HUES6 (cell line): Measurements from ENCODE around the gene PPP1R9B.

Experiments
- H3K27ac ChIP-seq: 2 replicates; pipeline ENCODE4 v1.7.0; 2013; ENCODE audit warnings: low read depth, mild to moderate bottlenecking, low read length, inconsistent platforms
- H3K27me3 ChIP-seq: 2 replicates; pipeline ENCODE4 v1.6.1; 2013; ENCODE audit warnings: low read length; ENCODE audit not compliant: control insufficient read depth, insufficient read depth
- H3K36me3 ChIP-seq: 2 replicates; pipeline ENCODE4 v1.6.1; 2013; ENCODE audit warnings: low read length; ENCODE audit not compliant: control insufficient read depth, insufficient read depth
- H3K4me1 ChIP-seq: 2 replicates; pipeline ENCODE4 v1.6.1; 2013; ENCODE audit warnings: low read length; ENCODE audit not compliant: control insufficient read depth, insufficient read depth
- H3K4me3 ChIP-seq: 2 replicates; pipeline ENCODE4 v1.5.1; 2013; ENCODE audit warnings: low read depth, low read length
- H3K9ac ChIP-seq: one replicate; pipeline ENCODE4 v1.6.1; 2013; ENCODE audit warnings: mild to moderate bottlenecking, low read length
- H3K9me3 ChIP-seq: 2 replicates; pipeline ENCODE4 v1.6.1; 2013; ENCODE audit warnings: low read depth, low read length; ENCODE audit not compliant: control insufficient read depth, insufficient read depth

Gene PPP1R9B

GRCh38 chr17:50163843-50164696, 13.6 kb upstream of the PPP1R9B start:
- Histone ChIP-seq H3K36me3 (no peaks in the 10 kb centered on the region), H3K27me3 (peaks cover 5% of the 10 kb centered on the region; the same call in 1 of the 2 replicates), H3K4me3 (no peak overlapping the region), H3K4me1 (peaks cover 40% of the 10 kb centered on the region), H3K27ac (no peak overlapping the region), H3K9me3 (no peaks in the 10 kb centered on the region), H3K9ac (no peak overlapping the region)

- Histone ChIP-seq H3K9me3 (no peaks in the 10 kb centered on the region), H3K36me3 (no peaks in the 10 kb centered on the region), H3K4me1 (peaks cover 33% of the 10 kb centered on the region), H3K4me3 (no peak overlapping the region), H3K27me3 (peaks cover 5% of the 10 kb centered on the region; the same call in 1 of the 2 replicates), H3K9ac (no peak overlapping the region), H3K27ac (no peak overlapping the region)
These were observed 12.2 kb upstream of the PPP1R9B start for GRCh38 chr17:50162466-50163254.

- Histone ChIP-seq H3K9ac (no peak overlapping the region), H3K27ac (no peak overlapping the region), H3K36me3 (no peaks in the 10 kb centered on the region), H3K4me1 (peaks cover 25% of the 10 kb centered on the region), H3K4me3 (peak overlapping the region; percentile 64), H3K9me3 (no peaks in the 10 kb centered on the region), H3K27me3 (peaks cover 5% of the 10 kb centered on the region; the same call in 1 of the 2 replicates)
These were observed 11.4 kb upstream of the PPP1R9B start for GRCh38 chr17:50161911-50162288.

GRCh38 chr17:50161023-50161910, 10.8 kb upstream of the PPP1R9B start:
- H3K27ac ChIP-seq = no peak overlapping the region
- peaks cover 5% of the 10 kb centered on the region; the same call in 1 of the 2 replicates for H3K27me3 ChIP-seq
- H3K9ac ChIP-seq = peak overlapping the region; percentile 7
- H3K4me3 ChIP-seq = peak overlapping the region; percentile 64
- no peaks in the 10 kb centered on the region for H3K9me3 ChIP-seq
- H3K4me1 ChIP-seq = peaks cover 21% of the 10 kb centered on the region
- no peaks in the 10 kb centered on the region for H3K36me3 ChIP-seq

- no peaks in the 10 kb centered on the region for H3K9me3 ChIP-seq
- H3K4me3 ChIP-seq = no peak overlapping the region
- peaks cover 5% of the 10 kb centered on the region; the same call in 1 of the 2 replicates for H3K27me3 ChIP-seq
- peaks cover 17% of the 10 kb centered on the region for H3K4me1 ChIP-seq
- no peaks in the 10 kb centered on the region for H3K36me3 ChIP-seq
- H3K9ac ChIP-seq = no peak overlapping the region
- no peak overlapping the region for H3K27ac ChIP-seq
These were observed 7.4 kb upstream of the PPP1R9B start for GRCh38 chr17:50157891-50158290.

- Histone ChIP-seq H3K9ac (no peak overlapping the region), H3K36me3 (no peaks in the 10 kb centered on the region), H3K4me1 (peaks cover 14% of the 10 kb centered on the region), H3K4me3 (no peak overlapping the region), H3K27me3 (peaks cover 3% of the 10 kb centered on the region; the same call in 1 of the 2 replicates), H3K9me3 (no peaks in the 10 kb centered on the region), H3K27ac (no peak overlapping the region)
These were observed 4.8 kb upstream of the PPP1R9B start for GRCh38 chr17:50155115-50155819.

DNA sequence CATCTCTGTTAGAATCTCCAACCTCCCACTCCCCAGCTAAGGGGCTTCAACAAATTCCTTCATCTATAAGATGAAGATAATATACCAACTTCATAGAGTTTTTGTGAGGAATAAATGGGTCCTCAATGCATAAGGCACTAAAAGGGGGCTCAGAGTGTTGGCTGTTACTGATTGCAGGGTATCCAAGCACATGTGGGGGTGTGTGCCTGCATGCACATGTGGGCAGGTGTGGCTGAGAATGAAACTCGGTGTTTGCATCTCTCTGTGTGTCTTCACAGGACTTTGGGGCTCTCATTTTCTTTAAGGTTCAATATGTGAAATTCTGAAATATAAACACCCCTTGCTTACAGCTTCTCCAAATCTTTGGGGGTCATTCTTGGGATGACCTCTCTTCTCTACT, 4.1 kb upstream of the PPP1R9B start:
- Histone ChIP-seq H3K27me3 (peaks cover 9% of the 10 kb centered on the region; the same call in 1 of the 2 replicates), H3K9me3 (no peaks in the 10 kb centered on the region), H3K4me3 (no peak overlapping the region), H3K36me3 (no peaks in the 10 kb centered on the region), H3K9ac (no peak overlapping the region), H3K27ac (no peak overlapping the region), H3K4me1 (peaks cover 14% of the 10 kb centered on the region)

GRCh38 chr17:50153650-50154575, 3.4 kb upstream of the PPP1R9B start:
- H3K4me1 ChIP-seq = peaks cover 14% of the 10 kb centered on the region
- H3K9me3 ChIP-seq = no peaks in the 10 kb centered on the region
- no peak overlapping the region for H3K27ac ChIP-seq
- peaks cover 15% of the 10 kb centered on the region; the same call in 1 of the 2 replicates for H3K27me3 ChIP-seq
- no peaks in the 10 kb centered on the region for H3K36me3 ChIP-seq
- no peak overlapping the region for H3K9ac ChIP-seq
- no peak overlapping the region for H3K4me3 ChIP-seq

DNA sequence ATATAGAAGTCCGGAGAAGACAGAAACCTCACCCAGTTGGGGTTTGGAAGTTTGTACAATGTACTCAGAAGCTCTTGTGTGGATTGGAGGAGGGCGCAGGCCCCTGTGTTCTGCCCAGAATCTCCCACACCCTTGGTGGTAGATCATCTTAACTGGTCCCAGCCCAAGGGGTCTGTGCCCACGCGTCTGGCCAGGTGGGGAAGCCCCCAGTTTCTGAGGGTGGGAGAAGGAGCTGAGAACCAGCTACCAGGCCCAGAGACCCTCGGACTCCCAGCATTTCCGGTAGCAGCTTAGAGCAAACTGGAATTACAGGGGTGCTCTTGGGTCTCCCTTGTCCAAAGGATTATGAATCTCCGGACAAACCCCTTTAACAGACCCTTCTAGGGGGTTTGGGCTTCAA, 2.3 kb upstream of the PPP1R9B start:
- H3K4me3 ChIP-seq = no peak overlapping the region
- peaks cover 15% of the 10 kb centered on the region; the same call in 1 of the 2 replicates for H3K27me3 ChIP-seq
- no peak overlapping the region for H3K9ac ChIP-seq
- H3K36me3 ChIP-seq = no peaks in the 10 kb centered on the region
- H3K9me3 ChIP-seq = no peaks in the 10 kb centered on the region
- H3K27ac ChIP-seq = no peak overlapping the region
- peaks cover 22% of the 10 kb centered on the region for H3K4me1 ChIP-seq
